Islet precursor cell (in vitro differentiated cells): ENCODE data around the gene KIF17.

Experiments used
- DNase-seq: peaks from one replicate; pipeline ENCODE4 v3.0.0-alpha.2; 2018

The KIF17 gene

DNA sequence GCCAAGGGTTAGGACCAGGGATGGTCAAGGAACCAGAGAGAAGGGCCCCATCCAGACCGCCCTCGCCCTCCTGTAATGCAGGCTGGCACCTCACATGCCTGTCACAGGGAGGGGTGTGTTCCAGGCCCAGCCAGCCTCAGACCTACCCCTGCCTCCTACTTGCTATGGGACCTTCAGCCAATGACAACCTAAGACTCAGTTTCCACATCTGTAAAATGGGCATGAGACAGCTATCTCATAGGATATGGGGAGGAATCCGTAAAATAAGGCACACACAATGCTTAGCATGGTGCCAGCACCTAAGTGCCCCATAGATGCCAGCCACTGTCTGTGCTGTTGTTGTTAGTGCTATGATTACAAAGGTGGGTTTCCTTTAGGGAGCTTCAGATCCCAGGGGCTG is 7.9 kb downstream of the KIF17 start:
- no peak for DNase-seq

DNA sequence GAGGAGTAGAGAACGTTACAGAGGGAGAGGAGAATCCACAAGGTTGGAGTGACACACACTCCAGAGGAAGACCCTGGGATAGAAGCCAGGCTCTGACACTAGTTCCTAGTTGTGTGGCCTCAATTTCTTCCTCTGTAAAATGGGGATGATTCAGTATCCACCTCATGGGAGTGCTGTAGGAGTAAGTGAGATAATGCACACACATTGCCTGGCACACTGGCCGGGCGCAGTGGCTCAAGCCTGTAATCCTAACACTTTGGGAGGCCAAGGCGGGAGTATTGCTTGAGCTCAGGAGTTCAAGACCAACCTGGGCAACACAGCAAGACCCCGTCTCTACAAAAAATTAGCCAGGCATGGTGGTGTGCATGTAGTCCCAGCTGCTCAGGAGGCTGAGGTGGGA is 8.9 kb downstream of the KIF17 start:
- no peak for DNase-seq

DNA sequence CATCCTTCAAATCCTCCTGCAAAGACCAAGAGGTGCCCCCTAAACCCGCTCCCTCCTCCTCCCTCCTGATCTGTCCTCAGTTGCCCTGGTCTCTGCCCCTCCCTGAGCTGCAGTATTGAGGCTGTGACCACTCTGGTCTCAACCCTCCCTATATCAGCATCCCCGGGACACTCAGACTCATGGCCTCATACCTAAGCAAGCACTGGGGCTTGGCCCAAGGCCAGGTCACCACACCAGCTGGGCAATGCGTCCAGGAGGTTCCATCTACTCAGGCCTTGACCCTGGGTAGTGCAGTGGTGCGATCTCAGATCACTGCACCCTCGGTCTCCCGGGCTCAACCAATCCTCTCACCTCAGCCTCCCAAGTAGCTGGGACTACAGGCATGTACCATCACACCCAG is 9.8 kb downstream of the KIF17 start:
- no peak for DNase-seq

- DNase-seq: no peak
These were observed 11.0 kb downstream of the KIF17 start for GRCh38 chr1:20706841-20707240.

DNA sequence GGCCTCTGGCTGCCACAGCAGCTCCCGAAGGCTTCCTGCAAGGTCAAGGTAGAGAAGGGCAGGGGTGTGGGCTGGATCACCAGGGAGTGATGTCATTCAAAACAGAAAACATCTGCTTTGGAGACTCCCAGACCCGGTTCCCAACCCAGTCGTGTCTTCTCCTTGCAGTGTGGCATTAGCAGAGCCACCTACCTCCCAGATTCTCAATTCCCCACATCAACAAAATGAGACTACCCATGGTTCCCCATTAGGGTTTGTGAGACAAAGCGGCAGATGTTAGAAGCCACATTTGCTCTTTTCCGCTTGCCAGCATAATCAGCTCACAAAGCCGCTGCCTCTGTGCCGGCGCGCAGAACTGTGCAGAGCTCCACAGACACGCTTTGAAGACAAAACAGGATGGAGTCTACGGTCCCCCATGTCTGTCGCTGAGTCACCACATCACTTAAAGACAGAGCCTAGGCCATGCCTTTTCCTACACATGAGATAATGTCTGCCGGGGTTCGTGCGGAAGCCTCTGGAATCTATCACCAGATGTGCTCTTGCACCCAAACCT is 12.5 kb downstream of the KIF17 start:
- DNase-seq: peak; percentile 73

DNA sequence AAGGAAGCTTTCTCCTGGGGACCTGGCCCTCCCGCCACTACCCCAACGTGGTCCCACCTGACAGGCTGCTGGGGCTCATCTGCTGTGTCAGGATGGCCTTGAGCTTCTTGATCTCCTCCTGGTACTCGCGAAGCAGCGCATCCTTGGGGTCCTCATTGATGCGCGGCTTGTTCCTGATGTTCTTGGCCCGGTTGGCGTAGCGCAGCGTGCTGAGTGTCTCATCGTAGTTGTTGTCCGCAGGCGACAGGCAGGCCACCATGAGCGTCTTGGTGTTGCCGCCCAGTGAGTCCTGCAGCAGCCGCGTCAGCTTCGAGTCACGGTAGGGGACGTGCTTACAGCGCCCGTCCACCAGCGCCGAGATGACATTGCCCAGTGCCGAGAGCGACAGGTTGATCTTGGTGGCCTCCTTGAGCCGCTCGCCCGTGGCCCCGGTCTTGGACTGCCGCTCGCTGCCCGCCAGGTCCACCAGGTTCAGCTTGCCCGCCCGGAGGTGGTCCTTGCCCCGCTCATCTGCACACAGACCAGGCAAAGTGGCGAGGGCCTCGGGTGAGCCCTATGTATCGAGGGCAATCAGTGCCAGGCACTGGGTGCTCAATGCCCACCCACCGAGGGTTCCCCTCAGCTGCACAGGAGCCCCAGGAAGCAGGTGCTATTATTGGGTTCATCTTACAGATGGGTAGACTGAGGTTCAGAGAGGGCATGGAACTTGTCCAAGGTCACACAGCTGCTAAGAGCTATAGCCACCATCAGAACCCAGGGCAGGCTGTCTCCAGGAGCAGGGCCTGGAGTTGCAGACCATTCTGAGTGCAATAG is 13.2 kb downstream of the KIF17 start:
- no peak for DNase-seq

GRCh38 chr1:20703124-20703756 is 14.6 kb downstream of the KIF17 start:
- DNase-seq: no peak

- DNase-seq: no peak
These were observed 15.4 kb downstream of the KIF17 start for GRCh38 chr1:20702416-20702815.

- DNase-seq: no peak
These were observed 16.0 kb downstream of the KIF17 start for GRCh38 chr1:20701847-20702246.

- no peak for DNase-seq
These were observed 16.4 kb downstream of the KIF17 start for GRCh38 chr1:20701446-20701845.

DNA sequence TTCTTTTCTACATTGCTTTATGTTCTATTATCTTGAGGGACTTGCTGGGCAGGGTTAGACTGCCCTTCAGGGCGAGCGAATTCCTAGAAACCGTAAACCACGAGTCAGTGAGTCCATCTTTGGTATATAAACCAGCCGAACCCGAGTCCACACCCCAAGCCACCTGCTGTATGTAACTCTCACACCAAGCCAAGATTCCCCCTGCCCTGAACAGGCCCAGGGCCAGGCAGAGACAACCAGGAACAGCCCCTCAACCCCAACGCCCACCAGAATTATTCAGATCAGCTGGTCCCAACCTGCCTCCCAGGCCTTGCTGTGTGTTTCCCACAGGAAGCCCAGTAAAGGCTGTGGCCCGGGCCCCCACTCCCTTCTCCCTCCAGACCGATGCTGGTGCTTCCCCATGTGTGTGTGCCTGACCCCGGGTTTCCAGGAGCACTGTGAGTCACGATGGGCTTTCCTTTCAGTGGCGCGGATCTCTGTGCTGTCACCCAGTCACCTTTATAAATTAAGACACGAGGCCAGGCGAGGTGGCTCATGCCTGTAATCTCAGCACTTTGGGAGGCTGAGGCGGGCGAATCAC is 17.1 kb downstream of the KIF17 start:
- DNase-seq: no peak

GRCh38 chr1:20699558-20699957 is 18.2 kb downstream of the KIF17 start:
- peak; percentile 84 for DNase-seq

- DNase-seq: peak; percentile 79
These were observed 19.5 kb downstream of the KIF17 start for GRCh38 chr1:20698195-20698910.

DNA sequence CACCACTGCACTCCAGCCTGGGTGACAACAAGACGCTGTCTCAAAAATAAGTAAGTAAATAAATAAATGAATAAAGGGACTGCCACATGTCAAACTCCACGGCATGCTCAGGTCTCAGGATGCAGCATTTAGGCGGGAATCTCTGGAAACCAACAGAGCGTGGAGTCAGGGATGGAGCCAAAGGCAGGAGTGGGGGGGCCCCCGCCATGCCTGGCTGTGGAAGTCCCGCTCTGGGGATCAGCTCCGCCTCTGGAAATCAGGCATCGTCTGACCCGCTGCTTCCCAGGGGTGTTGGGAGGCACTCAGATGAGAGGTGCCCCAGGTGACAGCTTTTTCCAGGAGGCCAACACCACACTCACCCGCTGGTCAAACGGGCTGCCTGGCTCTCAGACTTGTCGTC is 20.2 kb downstream of the KIF17 start:
- DNase-seq: no peak

DNA sequence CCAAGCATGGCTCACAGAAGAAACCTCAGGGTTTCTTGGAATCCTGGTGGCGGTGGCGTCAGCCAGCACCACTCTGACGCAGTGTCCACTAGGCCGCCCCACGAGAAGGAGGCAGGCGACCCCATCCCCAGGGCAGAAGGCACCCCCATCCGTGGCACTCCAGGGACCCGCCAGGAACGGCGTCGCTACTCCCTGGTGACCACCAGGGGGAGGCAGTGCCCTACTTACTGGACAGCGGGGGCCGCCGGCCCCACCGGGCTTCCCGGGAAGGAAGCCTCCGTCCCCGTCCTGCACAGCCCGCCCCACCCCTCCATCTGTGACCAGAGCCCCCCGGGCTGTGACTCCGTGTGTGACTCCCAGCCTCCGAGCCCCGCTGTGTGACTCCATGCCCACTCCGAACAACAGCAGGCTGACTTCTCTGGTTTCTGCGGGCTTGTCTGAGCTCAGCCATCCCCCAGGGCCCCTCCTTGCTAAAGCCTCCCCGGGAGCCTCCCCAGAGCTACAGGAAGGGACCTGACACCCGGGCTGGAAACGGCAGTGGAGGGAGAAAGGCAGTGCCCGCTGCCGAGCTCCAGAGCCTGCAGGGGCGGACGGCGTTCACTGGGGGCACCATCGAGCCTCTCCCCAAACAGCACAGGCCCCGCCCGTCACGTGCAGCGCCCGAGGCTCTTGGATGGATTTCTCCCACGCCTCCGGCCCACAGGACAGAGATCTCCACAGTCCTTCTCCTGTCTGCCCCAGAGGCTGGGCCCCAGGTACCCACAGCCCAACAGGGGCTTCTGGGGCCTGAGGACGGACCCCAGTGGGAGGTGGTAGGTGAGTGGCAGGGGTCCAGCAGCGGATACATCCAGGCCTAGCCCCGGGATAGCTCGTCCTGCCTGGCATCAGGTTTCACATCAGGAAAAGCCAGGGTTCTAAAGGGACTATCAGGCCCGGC is 21.1 kb downstream of the KIF17 start:
- peak; percentile 98 for DNase-seq

DNA sequence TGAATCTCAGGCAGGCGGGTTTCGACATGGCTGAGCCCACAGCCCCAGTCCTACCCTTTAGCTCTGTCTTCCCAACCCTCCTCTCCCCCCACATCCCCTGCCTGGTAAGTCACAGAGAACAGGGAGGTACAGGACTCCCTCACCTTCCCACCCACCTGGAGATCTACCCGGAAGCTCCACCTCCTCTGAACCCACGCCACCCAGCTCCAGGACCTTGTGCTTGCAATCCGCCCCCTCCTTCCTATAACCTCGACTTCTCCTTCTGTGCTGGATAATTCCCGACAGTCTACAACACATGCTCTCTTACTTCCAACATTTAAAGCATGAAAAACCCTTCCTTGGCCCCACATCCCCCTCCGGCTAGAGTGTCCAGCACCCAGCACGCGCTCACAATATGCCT is 22.3 kb downstream of the KIF17 start:
- no peak for DNase-seq

- no peak for DNase-seq
These were observed 24.2 kb downstream of the KIF17 start for GRCh38 chr1:20693623-20694022.

DNA sequence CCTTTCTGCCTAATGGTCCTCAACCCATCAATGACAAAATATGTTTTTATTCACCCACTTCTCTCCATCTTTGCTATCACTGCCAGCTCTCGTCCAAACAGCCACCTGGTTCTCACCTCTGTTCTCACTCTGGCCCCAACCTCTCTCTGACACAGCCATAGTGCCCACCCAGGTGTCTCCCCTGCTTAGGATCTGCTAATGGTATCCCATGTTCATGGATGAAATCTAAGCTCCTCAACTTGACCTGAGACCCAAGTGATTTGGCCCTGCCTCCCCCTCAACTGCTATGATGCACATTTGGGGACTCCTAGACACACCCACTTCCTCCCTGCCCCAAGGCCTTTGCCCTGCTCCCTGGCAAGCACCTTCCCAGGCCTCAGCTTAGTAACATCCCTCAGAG is 25.9 kb downstream of the KIF17 start:
- no peak for DNase-seq

DNA sequence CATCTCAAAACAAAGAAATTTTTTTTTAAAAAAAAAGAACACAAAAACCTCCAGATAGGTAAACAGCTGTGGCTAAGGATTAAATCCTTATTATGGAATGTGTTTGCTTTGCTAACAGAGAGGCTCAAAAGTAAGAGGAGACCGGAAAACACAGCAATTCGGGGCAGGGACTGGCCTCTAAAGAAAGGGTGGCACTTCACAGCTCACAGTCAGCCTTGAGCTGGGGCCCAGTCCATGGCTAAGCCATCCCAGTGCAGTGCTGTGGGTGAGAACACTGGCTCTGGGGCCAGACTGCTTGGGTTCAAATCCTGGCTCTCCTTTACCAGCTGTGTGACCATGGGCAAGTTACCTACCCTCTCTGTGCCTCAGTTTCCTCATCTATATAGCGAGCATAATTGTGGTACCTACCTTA is 28.2 kb downstream of the KIF17 start:
- DNase-seq: no peak

DNA sequence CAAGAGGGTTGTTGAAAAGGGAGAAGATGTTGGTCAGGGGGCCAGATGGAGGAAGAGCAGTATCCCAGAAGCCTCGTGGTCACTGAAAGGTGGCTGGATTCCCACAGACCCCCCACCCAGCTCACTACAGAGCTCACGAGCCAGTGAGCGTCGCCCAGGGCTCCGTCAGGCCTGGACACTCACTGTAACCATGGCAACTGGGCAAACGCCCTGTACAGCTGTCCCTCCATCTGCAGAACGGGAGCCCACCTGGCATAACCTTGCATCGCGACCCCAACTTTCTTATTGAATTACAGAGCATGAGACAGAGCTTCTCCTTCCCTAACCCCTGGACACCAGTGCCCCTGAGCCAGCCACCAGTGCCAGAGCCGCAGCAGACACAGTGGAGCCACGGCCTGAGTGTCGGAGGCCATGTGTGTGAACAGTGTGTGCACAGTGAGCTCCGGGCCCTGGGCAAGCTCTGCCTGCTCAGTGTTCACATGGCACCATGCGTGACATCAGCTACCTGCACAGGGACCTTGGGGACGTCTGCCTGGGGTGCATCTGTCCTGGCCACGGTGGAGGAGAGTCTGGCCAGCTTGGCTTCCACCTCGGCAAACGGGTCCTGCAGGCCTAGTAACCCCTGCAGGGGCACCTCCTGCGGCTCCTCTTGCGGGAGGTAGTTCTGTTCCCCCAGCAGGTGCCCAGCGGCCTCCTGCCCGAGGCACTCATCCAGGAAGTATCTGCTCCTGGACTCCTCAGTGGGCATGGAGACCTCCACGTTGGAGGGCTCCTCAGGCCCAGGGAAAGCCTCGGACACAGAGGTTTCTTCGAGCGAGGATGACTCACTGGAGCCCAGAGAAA is 30.7 kb downstream of the KIF17 start:
- no peak for DNase-seq

DNA sequence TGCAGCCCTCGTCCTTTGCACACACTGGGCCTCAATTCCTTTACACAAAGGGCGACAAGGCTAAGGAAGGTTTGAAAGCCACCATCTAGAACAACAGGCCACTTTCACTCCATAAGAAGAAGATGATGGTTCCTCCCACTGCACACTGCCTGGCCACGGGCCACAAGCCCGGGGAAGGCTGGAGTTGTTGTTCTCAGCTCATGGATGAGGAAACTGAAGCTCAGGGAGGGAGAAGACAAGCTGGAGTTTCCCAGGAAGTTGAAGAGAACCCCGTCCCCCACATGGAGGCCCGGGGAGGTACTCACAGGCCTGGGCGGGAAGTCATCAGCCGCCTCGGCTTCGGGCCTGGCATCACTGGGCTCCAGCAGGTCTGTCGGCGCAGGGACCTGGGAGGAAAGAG is 32.1 kb downstream of the KIF17 start:
- no peak for DNase-seq
